Ovary (tissue), 9 donors: ENCODE data around the gene TMEM243. TPM values are rescaled to one million over a fixed set of nuclear protein-coding genes. Genes with fewer than 3 reads are reported as not detected.
"Not testable (repeated sequence)": the region's sequence is repeated elsewhere in the genome, so short reads cannot be mapped to it uniquely, and the experiment has no call there.

Source experiments
- DNase-seq, 5 donors: peaks; one replicate each; pipeline ENCODE4 v3.0.0-alpha.2; 2019 to 2020
- H3K27ac ChIP-seq, 2 donors: fragments of 200-600 bp; one replicate each; pipeline versions ENCODE4 v1.5.1 to v1.8.0; 2019 to 2022
- H3K27me3 ChIP-seq: fragments of 200-600 bp; one replicate; pipeline ENCODE4 v1.8.0; 2022
- H3K36me3 ChIP-seq: fragments of 200-600 bp; sonication (generic); one replicate; pipeline ENCODE4 v1.5.1; 2019
- H3K4me1 ChIP-seq: one replicate; pipeline ENCODE4 v1.8.1; 2013; ENCODE audit warnings: mild to moderate bottlenecking, moderate library complexity; ENCODE audit not compliant: insufficient read depth
- H3K4me3 ChIP-seq: fragments of 200-600 bp; sonication (generic); one replicate; pipeline ENCODE4 v1.5.1; 2017
- H3K9me3 ChIP-seq, 2 donors: fragments of 200-600 bp in 1 of 2; sonication (generic) in 1 of 2; one replicate each; pipeline versions ENCODE4 v1.5.1 to v1.8.1; 2013 to 2019; ENCODE audit warnings: mild to moderate bottlenecking in 1 of 2, moderate library complexity in 1 of 2
- EP300 ChIP-seq: sonication (generic); formaldehyde crosslinking; IDR thresholded peaks from one replicate; pipeline ENCODE4 v1.6.1; 2017; ENCODE audit warnings: antibody characterized with exemption
- POLR2A ChIP-seq: fragments of 450-650 bp; IDR thresholded peaks from one replicate; pipeline ENCODE4 v1.6.1; 2017; ENCODE audit warnings: antibody characterized with exemption, mild to moderate bottlenecking, moderate library complexity
- WGBS, 3 donors: extraction: QIAGEN DNeasy Blood & Tissue Kit in 1 of 3; methylation state at CpG; one replicate each; pipeline versions ENCODE4 v1.1.5 to v1.1.7; 2013 to 2017; 5-methylcytosine and 5-hydroxymethylcytosine counted together
- intact Hi-C, 4 donors: fragments of 100-400 bp; cut with DNase I; formaldehyde crosslinking; loops; one replicate each; pipeline versions ENCODE4 v1.11.0 to v1.15.1; 2022 to 2023
- polyA plus RNA-seq, 2 donors: library from polyadenylated mRNA; stranded (reverse); fragments of 200-250 nt in 1 of 2; fragments of 350-450 nt in 1 of 2; fragmentation: Illumina TruSeq in 1 of 2; extraction: RNeasy Lipid Tissue Mini Kit (QIAGEN cat#74804) in 1 of 2; gene quantifications; one replicate each; pipeline ENCODE4 v1.2.3, GENCODE V29; 2013 to 2014
- total RNA-seq, 7 donors: library from RNA; depleted of rRNA in 2 of 7; stranded (reverse); fragments of >200 nt in 2 of 7; fragmentation: NEBNext Ultra II Directional in 3 of 7; extraction: Animal tissue kit (Norgen Biotek cat#: 25700) in 3 of 7; gene quantifications; one replicate each; pipeline versions ENCODE4 v1.1.0 to v1.2.4, GENCODE V29; 2016 to 2023
- TF ChIP-seq, protein P1 (sequence below), 3 donors: fragments of 450-650 bp in 2 of 3; fragments of 200-600 bp in 1 of 3; IDR thresholded peaks; one replicate each; pipeline versions ENCODE4 v1.5.1 to v1.8.0; 2016 to 2022; ENCODE audit warnings: antibody characterized with exemption in 3 of 3, mild to moderate bottlenecking in 1 of 3
- donor health status: DM: no; HTN: no; CAD: no; lungs with moderate emphysema.
- donor health status: DM: no; HTN: no; CAD: no.
- donor health status: Bipolar disorder and iron deficiency.
- donor health status: DM: yes; HTN: yes; CAD: no.
- donor health status: DM: no; HTN: no; CAD: no.
- donor health status: DM: yes; HTN: yes; CAD: no.

TMEM243 gene
- total and polyA plus RNA-seq, 9 donors: 23.4 to 57.8 (median 32.1) TPM

DNA sequence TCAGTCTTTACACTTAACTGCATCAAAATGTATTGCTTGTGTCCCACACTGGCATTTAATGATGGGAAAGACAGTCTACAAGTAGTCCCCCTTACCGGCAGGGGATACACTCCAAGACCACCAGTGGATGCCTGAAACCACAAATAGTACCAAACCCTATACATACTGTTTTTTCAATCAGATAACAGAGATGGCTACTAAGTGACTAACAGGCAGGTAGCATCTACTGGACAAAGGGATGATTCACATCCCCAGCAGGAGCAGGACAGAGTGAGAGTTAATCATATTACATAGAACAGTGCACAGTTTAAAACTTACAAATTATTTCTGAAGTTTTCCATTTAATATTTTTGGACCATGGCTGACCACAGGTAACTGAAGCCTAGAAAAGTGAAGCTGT is 13.2 kb downstream of the TMEM243 start:
- Histone ChIP-seq H3K4me1 (peaks cover 1% of the 10 kb centered on the region), H3K36me3 (no peaks in the 10 kb centered on the region), H3K27me3 (no peaks in the 10 kb centered on the region), H3K4me3 (no peak overlapping the region), H3K27ac (no peak overlapping the region), H3K9me3 (no peaks in the 10 kb centered on the region)
- WGBS, 3 donors: 95 to 100% (median 100%) methylated on average over 1 of the region's 1 CpG
- no peak for DNase-seq
- TF ChIP-seq EP300 (no peak), POLR2A (no peak)
- TF ChIP-seq, protein P1, sequence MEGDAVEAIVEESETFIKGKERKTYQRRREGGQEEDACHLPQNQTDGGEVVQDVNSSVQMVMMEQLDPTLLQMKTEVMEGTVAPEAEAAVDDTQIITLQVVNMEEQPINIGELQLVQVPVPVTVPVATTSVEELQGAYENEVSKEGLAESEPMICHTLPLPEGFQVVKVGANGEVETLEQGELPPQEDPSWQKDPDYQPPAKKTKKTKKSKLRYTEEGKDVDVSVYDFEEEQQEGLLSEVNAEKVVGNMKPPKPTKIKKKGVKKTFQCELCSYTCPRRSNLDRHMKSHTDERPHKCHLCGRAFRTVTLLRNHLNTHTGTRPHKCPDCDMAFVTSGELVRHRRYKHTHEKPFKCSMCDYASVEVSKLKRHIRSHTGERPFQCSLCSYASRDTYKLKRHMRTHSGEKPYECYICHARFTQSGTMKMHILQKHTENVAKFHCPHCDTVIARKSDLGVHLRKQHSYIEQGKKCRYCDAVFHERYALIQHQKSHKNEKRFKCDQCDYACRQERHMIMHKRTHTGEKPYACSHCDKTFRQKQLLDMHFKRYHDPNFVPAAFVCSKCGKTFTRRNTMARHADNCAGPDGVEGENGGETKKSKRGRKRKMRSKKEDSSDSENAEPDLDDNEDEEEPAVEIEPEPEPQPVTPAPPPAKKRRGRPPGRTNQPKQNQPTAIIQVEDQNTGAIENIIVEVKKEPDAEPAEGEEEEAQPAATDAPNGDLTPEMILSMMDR (IDR thresholded peaks at IDR 0.05): no peak
- intact Hi-C loops: no loop called here

DNA sequence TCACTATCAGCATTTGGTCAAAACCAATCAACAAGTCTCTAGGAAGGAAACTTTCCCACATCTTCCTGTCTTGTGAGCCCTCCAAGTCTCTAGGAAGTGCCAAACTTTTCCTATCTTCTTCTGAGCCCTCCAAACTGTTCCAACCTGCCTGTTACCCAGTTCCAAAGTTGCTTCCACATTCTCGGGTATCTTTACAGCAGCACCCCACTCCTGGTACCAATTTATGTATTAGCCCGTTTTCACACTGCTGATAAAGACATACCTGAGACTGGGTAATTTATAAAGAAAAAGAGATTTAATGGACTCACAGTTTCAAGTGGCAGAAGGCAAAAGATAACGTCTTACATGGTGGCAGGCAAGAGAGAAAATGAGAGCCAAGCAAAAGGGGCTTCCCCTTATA is 13.8 kb downstream of the TMEM243 start:
- intact Hi-C loops, H3K27ac ChIP-seq, H3K27me3 ChIP-seq, H3K4me1 ChIP-seq, H3K9me3 ChIP-seq, H3K36me3 ChIP-seq, DNase-seq, H3K4me3 ChIP-seq: not testable (repeated sequence)
- 93 to 96% (median 94%) methylated on average over 3 of the region's 3 CpGs for WGBS, 3 donors

DNA sequence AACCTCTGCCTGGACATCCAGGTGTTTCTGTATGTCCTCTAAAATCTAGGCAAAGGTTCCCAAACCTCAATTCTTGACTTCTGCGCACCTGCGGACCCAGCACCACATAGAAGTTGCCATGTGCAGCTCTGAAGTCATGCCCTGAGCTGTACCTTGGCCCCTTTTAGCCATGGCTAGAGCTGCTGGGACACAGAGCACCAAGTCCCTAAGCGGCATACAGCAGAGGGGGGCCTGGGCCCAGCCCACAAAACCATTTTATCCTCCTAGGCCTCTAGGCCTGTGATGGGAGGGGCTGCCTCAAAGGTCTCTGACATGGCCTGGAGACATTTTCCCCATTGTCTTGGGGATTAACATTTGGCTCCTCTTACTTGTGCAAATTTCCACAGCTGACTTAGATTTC is 14.6 kb downstream of the TMEM243 start:
- no peak for DNase-seq
- no peaks in the 10 kb centered on the region for H3K36me3 ChIP-seq
- H3K4me3 ChIP-seq: no peak overlapping the region
- intact Hi-C loops: no loop called here
- TF ChIP-seq EP300 (no peak), POLR2A (no peak)
- TF ChIP-seq, protein P1 (IDR thresholded peaks at IDR 0.05): no peak
- no peak overlapping the region for H3K27ac ChIP-seq
- 67 to 84% (median 67%) methylated on average over 3 of the region's 3 CpGs for WGBS, 3 donors
- H3K9me3 ChIP-seq: no peaks in the 10 kb centered on the region
- H3K4me1 ChIP-seq: peaks cover 1% of the 10 kb centered on the region
- H3K27me3 ChIP-seq: no peaks in the 10 kb centered on the region

DNA sequence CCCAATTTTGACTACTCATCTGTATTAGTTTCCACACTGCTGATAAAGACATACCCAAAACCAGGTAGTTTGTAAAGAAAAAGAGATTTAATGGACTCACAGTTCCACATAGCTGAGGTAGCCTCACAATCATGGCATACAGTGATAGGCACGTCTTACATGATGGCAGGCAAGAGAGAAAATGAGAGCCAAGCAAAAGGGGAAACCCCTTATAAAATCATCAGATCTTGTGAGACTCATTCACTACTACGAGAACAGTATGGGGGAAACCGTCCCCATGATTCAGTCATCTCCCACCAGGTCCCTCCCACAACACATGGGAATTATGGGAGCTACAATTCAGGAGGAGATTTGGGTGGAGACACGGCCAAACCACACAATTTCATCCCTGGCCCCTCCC is 15.6 kb downstream of the TMEM243 start:
- H3K9me3 ChIP-seq, H3K4me1 ChIP-seq, H3K27me3 ChIP-seq, H3K27ac ChIP-seq, DNase-seq, H3K4me3 ChIP-seq, intact Hi-C loops, H3K36me3 ChIP-seq: not testable (repeated sequence)
- WGBS, 3 donors: 85 to 88% (median 86%) methylated on average over 4 of the region's 4 CpGs

DNA sequence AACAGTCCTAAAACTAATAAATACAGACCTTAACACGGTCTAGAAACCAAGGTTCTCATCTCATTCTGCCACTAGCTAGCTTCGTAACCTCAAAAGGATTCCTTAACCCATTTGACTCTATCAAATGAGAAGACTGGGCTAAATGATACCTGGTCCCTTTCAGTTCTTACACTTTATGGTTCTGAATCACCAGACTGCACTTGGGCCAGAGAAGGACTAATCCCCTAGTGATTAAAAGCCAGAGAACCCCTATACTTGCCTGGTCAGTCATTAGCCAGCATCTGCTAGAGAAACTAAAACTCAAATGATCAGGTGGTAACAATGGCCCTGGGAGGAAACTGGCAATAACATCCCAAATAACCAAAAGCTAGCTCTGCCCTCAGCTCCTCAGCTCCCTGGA is 16.8 kb downstream of the TMEM243 start:
- H3K4me1 ChIP-seq: peaks cover 1% of the 10 kb centered on the region
- WGBS, 3 donors: 97 to 100% (median 98%) methylated on average over 2 of the region's 2 CpGs
- DNase-seq: no peak
- no peaks in the 10 kb centered on the region for H3K9me3 ChIP-seq
- no peak for TF ChIP-seq POLR2A
- TF ChIP-seq, protein P1 (IDR thresholded peaks at IDR 0.05): no peak
- no peak overlapping the region for H3K27ac ChIP-seq
- no peak overlapping the region for H3K4me3 ChIP-seq
- no peaks in the 10 kb centered on the region for H3K27me3 ChIP-seq
- intact Hi-C loops: no loop called here
- no peaks in the 10 kb centered on the region for H3K36me3 ChIP-seq

DNA sequence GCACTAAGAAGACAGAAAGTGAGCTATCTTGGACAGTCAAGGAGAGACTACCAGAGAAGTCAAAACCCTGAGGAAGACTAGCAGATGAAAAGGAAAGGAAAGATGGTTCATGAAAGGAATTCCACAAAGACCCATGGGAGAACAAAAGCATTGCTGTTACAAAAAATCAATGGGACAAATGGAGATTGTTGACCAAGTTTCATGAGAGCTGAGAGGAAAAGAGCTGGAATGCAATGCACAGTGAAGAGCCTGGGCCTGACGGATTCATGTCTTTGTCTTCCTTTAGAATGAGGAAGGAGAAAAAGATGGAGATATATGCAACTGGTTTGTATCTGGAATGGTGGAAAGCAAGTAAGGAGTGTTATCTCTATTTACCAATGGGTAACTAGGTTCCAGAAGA is 17.3 kb downstream of the TMEM243 start:
- DNase-seq: no peak
- TF ChIP-seq, protein P1 (IDR thresholded peaks at IDR 0.05): no peak
- TF ChIP-seq EP300 (no peak), POLR2A (no peak)
- Histone ChIP-seq H3K9me3 (no peaks in the 10 kb centered on the region), H3K4me1 (peaks cover 1% of the 10 kb centered on the region), H3K4me3 (no peak overlapping the region), H3K27me3 (no peaks in the 10 kb centered on the region), H3K27ac (no peak overlapping the region), H3K36me3 (no peaks in the 10 kb centered on the region)
- intact Hi-C loops: no loop called here
- WGBS, 3 donors: 89 to 98% (median 96%) methylated on average over 1 of the region's 1 CpG
